HG02981 (cell line): ENCODE results near the gene USP3.
"Not testable (repeated sequence)": the region's sequence is repeated elsewhere in the genome, so short reads cannot be mapped to it uniquely, and the experiment has no call there.

Source experiments
- ATAC-seq: cut with Tn5 transposase; IDR thresholded peaks from one replicate; pipeline ENCODE4 v1.9.1; 2021; ENCODE audit warnings: mild to moderate bottlenecking, moderate library complexity; ENCODE audit not compliant: unreplicated experiment

Gene USP3

DNA sequence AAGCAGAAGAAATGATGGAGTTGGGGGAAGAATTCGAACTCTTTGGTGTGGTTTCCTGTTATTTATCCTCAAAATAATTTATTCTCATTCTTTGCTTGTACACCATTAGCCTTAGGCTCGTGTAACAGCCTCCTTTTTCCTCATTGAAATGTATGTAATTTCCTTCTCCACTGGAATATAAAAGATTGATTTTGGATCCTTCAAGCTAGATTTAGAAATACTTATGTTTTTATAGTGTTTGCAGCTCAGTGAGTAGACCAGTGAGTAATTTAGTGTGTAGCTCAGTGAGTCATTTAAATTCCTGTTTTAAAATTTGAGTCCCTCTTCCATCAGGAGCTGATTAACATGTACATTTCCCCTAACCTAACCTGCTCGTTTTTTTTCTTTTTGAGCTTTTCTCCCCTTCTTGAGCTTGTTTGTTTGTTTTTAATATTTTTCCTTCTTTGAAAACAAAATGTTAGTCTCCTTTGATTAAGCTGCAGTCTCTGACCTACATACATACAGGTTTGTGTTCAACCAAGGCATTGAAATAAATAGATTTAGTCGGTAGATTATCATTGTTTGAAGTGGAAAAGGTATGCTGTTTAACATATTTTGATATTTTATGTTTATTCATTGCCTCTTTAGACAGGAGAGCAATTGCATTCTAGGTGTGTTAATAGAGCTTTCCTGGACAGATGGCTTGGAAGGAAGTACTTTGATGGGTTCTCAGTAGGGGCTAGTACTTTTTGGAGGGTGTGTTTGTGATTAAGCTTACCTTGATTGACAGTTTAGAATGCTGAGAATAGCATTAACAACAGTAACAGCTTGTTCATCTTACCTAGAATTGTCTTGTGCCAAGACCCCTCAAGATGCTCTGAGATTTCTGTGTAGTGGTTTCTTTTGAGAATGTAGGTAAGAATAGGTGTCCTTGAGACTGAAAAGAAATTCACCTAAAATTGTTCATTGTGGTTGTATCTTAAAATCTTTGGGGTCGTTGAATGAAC lies 5.9 kb downstream of the USP3 start:
- no peak for ATAC-seq

DNA sequence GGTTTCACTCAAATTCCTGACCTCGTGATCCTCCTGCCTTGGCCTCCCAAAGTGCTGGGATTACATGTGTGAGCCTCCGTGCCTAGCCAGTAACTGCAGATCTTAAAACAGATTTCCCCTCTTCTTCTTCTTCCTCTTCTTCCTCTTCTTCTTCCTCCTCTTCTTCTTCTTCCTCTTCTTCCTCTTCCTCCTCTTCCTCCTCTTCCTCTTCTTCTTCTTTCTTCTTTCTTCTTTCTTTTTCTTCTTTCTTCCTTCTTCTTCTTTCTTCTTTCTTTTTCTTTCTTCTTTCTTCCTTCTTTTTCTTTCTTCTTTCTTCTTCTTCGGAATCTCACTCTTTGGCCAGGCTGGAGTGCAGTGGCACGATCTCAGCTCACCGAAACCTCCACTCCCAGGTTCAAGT lies 7.8 kb downstream of the USP3 start:
- no peak for ATAC-seq

DNA sequence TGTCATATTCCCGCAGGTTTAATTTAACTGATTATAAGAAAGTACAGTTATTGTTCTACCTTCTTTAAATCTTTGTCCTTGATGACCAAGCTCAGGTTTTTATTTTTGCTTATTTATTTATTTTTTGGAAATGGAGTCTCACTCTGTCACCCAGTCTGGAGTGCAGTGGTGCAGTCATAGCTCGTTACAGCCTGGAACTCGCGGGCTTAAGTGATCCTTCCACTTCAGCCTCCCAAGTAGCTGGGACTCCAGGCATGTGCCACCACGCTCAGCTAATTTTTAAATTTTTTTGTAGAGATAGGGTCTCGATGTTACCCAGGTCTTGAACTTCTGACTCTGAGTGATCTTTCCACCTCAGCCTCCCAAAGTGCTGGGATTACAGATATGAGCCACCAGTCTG lies 8.9 kb downstream of the USP3 start:
- no peak for ATAC-seq

DNA sequence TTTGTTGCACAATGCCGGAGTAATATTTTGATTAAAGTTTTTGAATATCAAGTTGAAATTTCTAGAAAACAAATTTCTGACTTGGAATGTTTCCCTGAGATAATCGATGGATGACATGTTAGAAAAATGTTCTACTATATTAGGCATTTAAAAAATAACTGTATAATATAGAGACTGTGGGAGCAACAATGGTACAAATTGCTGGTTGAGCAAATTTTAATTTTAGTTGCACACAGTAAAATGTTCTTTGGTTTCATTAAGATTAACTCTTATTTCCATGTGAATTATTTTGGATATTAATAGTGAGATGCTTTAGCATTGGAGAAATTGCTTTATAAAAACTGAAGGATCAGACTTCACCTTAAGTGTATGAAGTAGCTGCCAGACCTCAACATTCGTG lies 9.3 kb downstream of the USP3 start:
- no peak for ATAC-seq

DNA sequence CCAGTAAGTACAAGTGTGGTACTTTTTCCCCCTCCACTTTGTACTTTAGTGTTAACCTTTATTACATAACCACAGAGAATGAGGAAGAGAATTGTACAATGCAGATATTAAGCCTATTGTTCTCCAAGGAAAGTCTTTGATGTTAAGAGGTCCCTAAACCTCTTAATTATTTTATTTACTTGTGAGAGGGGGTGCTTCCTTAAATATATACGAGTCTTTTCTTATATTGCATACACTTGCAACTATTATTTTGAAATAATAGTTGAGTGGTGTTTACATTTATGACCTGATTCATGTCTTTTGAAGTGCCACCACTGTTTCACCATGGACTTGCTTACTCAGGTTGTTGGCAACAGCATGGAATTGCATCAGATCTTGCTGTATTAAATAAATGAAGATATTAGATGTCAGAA lies 10.1 kb downstream of the USP3 start:
- no peak for ATAC-seq

DNA sequence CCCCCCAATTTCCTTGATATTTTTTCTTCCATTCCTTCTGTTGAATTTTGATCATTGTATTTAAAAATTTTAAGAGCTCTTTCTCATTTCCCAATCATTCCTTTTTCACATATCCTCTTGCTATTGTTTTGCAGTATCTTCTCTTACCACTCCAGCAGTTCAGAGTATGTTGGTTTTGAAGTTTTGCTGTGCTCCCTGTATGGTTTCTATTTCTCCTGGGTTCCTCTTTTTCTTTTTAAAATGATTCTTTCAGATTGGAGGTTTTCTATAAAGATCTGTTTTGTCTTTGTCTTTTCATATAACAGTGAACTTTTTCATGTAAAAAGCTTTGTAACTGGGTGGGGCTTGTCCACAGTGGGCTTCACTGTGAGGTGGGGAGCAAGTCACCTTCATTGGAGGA lies 12.8 kb downstream of the USP3 start:
- no peak for ATAC-seq

DNA sequence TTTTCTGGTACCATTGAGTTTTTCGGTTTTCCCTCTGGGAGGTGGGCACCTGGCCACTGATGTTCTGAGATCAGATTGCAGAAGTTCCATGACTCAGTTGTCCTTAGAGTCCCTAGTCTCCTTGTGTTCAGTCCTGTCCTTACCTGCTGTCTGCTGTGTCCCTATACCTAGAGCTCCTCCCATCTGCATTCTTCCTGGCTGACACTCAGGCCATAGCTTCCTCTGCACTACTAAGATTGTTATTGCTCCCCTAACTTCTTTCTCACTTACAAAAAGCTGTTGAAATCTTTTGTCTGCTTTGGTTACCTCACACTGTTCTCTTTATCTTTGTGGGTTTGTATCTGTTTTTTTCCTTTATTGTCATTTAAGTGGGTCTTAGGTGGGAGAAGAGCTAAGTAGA lies 13.2 kb downstream of the USP3 start:
- ATAC-seq, result no peak

DNA sequence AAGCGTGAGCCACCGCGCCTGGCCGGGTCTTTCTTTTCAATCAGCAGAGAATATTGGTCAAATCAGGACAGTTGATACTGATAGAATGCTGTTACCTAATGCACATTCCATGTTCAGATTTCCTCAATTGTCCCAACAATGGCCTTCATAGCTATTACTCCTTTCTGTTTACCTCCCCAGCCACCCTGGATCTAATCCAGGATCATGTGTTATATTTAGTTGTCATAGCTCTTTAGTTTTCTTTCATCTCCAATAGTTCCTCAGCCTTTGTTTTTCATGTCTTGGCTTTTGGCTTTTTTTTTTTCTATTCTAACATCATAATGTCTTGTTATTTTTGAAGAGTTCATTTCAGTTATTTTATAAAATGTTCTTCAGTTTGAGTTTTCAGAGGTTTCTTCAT lies 14.6 kb downstream of the USP3 start:
- ATAC-seq, result no peak

DNA sequence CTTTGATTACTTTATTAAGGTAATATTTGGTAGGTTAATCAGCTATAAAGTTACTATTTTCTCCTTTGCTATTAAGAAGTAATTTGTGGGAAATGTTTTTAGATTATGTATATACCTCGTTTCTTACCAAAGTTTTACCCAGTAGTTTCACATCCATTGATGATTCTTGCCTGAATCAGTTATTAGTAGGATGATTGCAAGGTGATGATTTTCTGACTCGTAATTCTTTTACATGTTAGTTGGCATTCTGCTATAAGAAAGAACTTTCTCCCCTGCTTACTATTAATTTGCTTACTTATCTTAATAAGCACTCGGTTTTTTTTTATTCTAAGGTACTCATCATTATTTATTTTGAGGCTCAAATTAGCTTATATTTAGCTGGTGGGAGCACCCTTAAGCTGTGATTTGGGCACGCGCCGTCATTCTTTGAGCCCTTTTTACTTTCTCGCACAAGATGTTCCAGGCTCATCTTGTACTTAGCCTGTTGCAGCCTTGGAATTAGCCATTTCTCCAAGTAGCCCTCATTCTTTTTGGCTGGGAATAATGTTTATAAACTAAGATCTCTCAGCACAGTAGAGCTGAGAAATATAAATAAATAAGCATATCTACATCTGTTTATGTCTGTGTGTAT lies 15.3 kb downstream of the USP3 start:
- ATAC-seq, result no peak

DNA sequence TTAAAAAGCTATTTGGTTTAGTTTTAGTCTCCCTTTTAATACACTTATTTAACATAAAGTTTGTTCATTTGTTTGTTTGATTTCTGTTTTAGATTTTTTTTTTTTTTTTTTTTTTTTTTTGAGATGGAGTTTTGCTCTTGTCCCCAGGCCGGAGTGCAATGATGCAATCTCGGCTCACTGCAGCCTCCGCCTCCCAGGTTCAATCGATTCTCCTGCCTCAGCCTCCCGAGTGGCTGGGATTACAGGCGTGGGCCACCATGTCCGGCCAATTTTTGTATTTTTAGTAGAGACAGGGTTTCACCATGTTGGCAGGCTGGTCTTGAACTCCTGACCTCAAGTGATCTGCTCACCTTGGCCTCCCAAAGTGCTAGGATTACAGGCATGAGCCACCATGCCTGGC lies 16.1 kb downstream of the USP3 start:
- not testable (repeated sequence) for ATAC-seq

DNA sequence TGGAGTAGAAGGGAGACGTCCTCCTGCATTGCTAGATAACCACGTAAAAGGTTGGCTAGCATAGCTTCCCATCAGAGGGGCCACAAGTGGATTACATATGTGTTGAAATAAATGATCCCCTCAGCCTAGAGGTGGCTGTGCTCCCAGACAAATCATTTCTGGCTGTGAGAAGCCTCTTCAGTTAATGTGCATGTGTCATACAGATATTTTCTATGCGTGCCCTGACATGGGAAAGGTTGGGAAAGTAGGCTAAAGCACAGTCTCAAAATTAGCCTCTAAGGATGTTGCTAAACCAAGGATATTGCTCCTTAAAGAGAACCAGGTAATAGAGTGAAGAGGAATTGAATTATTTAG lies 17.8 kb downstream of the USP3 start:
- ATAC-seq, result no peak

DNA sequence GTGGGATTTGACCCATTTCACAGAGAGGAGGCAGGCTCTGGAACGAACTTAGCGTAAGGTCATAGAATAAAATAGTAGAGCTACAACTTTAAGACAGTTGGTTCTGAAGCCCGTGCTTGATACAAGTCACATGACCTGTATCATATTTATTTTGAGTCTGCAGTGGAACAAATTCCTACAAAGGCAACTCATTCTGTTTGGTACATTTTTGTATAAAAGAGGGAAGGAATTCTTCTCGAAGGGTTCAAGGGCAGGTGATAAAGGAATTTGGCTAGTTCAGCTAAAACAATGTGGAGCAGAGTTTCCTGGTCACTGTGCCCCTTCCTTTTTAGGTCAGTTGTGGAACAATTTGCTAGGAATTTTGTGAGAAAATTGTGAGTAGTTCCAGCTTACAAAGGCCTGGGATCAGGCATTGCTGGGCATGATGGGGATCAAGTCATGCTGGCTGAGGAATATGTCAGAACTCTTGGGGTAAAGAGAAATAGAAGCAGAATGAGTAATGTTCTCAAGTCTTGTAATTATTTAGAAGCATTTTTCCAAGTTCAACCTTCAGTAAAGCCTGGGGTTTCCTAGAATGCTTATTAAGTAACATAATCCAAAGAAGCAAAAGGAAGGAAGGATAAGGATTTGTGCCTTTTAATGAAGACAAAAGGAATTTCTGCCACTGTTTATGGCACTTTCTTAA lies 19.1 kb downstream of the USP3 start:
- ATAC-seq, result no peak

DNA sequence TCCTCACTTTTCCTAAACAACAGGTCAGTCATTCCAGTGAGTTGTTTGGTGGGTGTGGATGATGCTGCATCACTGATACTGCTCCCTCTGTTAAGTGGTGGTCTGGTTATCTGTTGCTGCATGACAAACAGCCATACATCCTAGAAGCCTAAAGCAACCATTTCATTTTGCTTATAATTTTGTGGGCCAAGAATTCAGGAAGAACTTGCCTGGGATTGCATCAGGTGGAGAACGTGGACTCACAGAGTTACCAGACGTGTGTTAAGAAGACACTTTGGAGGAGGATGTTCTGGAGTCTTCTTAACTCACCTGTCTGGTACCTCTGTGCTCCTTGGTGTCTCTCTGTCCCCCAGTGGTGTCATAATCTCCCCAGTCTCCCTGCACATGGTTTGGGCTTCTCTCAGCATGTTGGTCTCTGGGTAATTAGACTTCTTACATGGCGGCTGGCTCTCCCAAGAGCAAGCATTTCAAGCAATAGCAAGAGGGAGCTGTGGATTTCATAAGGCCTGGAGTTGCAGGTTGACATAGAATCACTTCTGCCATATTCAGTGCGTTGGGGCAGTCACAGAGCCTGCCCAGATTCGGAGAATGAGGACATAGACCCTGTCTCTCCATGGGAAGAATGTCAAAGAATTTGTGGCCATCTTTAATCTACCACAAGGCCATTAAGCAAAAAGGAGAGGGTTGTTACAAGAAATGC lies 20.1 kb downstream of the USP3 start:
- ATAC-seq, result no peak

DNA sequence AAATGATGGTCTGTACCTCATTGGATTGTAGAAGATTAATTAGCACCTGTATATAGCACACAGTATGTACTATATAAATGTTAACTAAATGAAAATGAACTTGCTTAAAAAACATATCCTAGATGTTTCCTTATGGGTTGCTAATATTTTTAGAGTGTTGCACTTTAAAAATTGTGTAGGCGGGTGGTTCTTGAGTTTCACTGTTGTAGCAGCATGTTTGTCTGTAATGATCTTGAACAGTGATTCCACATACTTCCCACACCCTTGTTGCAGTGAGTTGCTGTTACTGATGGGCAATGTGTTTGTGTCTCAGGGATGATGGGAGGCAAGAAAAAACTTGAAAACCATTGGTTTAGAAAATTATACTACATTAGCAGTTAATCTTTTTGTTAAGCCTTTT lies 22.0 kb downstream of the USP3 start:
- ATAC-seq, result no peak

DNA sequence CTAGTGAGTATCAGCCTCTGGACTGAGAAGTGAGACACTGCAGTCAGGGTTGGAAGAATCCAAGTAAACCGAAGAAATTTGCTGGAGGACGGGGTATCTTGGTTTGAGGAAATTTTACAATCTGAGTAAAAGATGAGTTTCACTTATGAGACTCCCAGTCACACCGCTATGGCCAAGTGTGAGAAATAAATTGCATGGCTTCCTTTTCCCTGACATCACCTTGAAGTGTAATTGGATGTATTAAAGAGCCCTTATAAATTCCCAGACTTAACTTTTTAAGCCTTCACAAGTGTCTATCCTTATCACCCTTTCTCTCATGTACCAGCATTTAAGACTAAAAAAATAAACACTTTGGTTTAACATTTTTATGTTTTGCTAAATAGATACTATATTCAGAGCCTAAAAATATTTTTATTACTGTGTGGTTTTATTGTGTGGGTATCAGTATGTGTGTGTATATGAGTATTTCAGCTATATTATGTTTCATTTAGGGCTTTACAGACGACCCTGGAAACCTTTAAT lies 23.8 kb downstream of the USP3 start:
- ATAC-seq, result no peak

DNA sequence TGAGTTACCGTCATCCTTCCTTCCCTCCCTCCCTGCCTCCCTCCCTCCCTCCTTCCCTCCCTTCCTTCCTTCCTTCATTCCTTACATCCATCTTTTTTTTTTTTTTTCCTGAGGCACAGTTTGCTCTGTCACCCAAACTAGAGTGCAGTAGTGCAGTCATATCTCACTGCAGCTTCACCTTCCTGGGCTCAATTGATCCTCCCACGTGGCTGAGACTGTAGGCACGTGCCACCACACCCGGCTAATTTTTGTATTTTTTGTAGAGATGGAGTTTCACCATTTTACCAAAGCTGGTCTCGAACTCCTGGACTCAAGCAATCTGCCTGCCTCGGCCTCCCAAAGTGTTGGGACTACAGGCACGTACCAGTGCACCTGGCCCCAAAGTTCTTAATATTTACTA lies 25.8 kb downstream of the USP3 start:
- ATAC-seq, result no peak

DNA sequence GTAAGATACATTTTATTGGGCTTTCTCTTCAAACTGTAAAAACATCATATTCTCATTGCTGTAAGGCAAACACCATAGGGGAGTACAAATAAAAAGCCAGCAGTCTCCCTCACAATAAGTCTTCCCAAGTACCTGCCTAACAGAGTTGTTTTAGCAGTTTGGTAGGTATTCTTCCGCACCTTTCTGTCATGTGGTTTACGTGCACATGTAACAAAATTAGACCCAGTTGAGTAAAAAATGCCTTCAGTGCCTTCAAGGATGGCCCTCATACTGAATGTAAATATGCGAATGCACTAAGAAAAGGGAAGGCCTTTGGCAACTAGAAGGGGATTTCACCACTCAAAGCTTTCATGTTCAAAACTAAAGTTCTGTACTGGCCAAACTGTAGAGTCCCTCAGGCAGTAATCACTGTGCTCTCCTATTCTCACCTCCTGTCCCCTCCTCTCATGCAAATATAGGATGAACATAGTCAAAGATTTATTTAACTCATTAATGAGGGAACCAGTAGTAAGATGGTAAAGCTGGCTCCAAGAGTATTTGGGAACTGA lies 26.4 kb downstream of the USP3 start:
- ATAC-seq, result no peak

DNA sequence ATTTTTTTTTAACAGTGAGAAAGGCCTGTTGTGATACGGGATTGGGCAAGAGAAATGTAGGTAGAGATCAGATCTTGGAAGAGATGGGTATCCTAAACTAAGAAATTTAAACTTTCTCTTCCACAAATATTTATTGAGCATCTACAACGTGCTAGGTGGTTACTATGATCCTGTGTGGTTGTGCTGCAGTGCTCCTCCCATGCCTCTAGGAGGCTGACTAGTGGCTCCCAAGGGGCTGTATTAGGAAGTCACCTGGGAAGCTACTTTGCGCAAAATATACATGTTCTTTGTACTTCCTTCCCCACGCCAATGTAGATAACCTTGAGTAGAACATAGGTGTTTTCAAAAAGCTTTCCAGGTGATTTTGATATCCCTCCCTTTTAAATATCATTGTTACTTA lies 27.2 kb downstream of the USP3 start:
- no peak for ATAC-seq

DNA sequence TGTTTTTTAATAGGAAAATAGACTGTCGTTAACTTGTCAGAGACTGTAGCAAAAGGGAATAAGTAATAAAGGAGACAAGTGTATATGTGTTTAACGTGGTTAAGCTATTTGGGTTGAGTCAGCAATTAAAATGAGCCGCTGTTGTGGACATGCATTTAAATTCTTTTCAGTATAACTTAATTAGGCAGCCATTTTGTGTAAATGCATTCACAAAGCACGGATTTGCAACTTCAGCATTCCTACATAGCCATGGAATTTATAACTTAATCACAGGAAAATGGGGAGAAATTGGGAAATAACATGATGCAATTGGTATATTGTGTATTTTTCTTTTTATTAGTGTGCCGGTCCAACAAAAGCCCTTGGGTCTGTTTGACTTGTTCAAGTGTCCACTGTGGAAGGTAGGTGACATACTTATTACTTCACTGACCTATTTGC lies 27.9 kb downstream of the USP3 start:
- ATAC-seq, result no peak

DNA sequence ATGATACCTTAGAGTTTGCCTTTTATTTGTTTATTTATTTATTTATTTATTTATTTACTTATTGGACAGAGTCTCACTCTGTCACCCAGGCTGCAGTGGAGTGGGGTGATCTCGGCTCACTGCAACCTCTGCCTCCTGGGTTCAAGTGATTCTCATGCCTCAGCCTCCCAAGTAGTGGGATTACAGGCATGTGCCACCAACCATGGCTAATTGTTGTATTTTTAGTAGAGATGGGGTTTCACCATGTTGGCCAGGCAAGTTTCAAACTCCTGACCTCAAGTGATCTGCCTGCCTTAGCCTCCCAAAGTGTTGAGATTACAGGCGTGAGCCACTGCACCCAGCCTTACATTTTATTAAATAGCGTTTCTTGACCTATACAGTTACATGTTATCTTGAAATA lies 30.5 kb downstream of the USP3 start:
- not testable (repeated sequence) for ATAC-seq

DNA sequence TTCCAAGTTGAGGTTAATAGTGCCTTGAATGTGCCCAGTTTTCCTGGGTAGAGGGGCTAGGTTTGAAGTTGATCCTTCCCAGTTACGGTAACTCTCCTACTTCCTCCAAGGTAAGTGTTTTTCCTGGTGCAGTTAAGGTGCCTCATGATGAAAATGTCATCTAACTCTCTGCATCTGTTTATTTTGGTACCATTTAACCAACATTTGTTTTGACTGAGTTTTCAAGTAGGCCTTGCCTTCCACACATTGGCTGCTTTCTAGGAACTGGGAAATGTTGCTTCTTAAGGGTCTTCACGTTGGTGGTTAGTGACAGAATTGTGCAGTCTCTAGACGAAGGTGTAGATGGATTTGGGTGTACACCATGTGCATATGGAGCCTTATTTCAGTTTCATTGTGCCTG lies 31.3 kb downstream of the USP3 start:
- ATAC-seq, result no peak
